22Rv1 (cell line): ENCODE data around the gene GPR62.

Experiments used
- ZFX ChIP-seq: fragments of 450-650 bp; IDR thresholded peaks from 2 replicates; pipeline ENCODE4 v1.6.1; 2017; ENCODE audit warnings: antibody characterized with exemption, borderline replicate concordance
- TF ChIP-seq, protein P1 (sequence below): fragments of 450-650 bp; IDR thresholded peaks from 2 replicates; pipeline ENCODE4 v1.5.1; 2017; ENCODE audit warnings: mild to moderate bottlenecking

GRCh38 chr3:51943451-51944391 lies 11.5 kb upstream of the GPR62 start:
- TF ChIP-seq, protein P1, sequence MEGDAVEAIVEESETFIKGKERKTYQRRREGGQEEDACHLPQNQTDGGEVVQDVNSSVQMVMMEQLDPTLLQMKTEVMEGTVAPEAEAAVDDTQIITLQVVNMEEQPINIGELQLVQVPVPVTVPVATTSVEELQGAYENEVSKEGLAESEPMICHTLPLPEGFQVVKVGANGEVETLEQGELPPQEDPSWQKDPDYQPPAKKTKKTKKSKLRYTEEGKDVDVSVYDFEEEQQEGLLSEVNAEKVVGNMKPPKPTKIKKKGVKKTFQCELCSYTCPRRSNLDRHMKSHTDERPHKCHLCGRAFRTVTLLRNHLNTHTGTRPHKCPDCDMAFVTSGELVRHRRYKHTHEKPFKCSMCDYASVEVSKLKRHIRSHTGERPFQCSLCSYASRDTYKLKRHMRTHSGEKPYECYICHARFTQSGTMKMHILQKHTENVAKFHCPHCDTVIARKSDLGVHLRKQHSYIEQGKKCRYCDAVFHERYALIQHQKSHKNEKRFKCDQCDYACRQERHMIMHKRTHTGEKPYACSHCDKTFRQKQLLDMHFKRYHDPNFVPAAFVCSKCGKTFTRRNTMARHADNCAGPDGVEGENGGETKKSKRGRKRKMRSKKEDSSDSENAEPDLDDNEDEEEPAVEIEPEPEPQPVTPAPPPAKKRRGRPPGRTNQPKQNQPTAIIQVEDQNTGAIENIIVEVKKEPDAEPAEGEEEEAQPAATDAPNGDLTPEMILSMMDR = no peak
- no peak for TF ChIP-seq ZFX
